Measurements from ENCODE around the gene ADAMTSL1. TPM values are rescaled to one million over a fixed set of nuclear protein-coding genes. Genes with fewer than 3 reads are reported as not detected.

ADAMTSL1 gene
- total RNA-seq, 1 experiment from 2014 or later = 0.94 TPM

DNA sequence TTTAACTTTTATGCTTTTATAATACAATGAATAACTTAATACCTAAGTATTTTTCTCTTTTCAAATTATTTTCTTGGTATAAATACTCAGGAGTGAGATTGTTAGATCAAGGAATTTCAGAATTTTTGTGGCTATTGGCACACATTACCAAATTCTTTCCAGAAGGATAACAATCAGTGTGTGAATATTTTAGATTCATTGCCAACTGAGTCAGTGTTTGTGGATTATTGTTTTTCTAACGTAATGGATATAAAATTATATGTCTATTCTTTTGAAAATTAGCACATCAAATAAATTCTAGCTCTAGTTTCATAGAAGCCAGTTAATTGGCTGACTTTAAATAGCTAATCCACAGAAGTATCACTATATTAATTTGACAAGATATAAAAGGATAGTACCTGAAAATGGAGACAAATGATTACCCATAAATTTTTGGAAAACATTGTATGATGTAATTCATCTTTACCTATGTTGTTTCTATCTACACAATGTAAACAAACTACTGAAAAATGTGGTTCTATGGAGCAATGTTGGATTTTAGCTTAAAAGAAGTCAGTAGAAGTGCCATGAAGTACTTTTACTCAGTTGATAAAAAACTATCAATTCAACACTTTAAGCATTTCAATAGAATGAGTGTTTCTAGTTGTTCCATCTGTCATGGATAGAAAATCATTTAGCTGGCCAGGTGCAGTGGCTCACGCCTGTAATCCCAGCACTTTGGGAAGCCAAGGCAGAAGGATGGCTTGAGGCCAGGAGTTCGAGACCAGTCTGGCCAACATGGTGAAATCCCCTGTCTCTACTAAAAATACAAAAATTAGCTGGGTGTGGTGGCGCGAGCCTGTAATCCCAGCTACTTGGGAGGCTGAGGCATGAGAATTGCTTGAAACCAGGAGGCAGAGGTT, 185.1 kb downstream of the ADAMTSL1 start (continued):
- TF ChIP-seq ERG (CRISPR knock-in tag; IDR thresholded peaks at IDR 0.05) (no peak), USF2 (CRISPR knock-in tag; IDR thresholded peaks at IDR 0.05) (no peak), RORB (CRISPR knock-in tag; IDR thresholded peaks at IDR 0.05) (no peak), ZNF219 (CRISPR knock-in tag; IDR thresholded peaks at IDR 0.05; ENCODE audit: borderline replicate concordance) (no peak)
- TF ChIP-seq, protein P1, sequence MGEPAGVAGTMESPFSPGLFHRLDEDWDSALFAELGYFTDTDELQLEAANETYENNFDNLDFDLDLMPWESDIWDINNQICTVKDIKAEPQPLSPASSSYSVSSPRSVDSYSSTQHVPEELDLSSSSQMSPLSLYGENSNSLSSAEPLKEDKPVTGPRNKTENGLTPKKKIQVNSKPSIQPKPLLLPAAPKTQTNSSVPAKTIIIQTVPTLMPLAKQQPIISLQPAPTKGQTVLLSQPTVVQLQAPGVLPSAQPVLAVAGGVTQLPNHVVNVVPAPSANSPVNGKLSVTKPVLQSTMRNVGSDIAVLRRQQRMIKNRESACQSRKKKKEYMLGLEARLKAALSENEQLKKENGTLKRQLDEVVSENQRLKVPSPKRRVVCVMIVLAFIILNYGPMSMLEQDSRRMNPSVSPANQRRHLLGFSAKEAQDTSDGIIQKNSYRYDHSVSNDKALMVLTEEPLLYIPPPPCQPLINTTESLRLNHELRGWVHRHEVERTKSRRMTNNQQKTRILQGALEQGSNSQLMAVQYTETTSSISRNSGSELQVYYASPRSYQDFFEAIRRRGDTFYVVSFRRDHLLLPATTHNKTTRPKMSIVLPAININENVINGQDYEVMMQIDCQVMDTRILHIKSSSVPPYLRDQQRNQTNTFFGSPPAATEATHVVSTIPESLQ (CRISPR knock-in tag; IDR thresholded peaks at IDR 0.05) = no peak
- TF ChIP-seq, protein P2, sequence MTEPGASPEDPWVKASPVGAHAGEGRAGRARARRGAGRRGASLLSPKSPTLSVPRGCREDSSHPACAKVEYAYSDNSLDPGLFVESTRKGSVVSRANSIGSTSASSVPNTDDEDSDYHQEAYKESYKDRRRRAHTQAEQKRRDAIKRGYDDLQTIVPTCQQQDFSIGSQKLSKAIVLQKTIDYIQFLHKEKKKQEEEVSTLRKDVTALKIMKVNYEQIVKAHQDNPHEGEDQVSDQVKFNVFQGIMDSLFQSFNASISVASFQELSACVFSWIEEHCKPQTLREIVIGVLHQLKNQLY (CRISPR knock-in tag; IDR thresholded peaks at IDR 0.05) = no peak
- TF ChIP-seq, protein P3, sequence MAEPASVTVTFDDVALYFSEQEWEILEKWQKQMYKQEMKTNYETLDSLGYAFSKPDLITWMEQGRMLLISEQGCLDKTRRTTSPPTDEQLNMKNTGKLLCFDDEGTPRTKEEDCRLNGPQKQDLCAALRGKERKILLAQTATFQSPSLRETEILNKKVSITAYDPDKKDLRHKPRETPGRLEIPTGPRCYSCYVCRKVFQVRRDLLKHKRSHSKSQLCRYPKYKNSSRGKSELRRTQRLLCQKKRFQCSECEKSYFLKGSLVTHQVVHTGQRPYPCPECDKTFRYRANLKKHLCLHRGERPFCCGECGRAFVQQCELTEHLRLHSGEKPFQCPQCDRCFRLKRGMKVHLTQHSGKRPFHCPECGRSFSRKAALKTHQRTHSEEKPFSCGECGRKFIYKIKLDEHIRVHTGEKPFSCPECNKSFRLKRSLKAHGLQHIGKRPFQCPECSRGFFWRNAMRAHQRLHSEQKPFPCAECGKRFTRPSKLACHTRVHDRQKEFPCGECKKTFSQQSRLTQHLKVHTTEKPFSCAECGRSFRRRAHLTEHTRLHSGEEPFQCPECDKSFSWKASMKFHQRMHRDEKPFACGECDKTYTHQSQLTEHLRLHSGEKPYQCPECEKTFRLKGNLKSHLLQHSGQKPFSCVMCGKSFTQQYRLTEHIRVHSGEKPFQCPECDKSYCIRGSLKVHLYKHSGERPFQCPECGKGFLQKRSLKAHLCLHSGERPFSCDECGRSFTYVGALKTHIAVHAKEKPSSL (CRISPR knock-in tag; conservative IDR thresholded peaks at IDR 0.05) = no peak

DNA sequence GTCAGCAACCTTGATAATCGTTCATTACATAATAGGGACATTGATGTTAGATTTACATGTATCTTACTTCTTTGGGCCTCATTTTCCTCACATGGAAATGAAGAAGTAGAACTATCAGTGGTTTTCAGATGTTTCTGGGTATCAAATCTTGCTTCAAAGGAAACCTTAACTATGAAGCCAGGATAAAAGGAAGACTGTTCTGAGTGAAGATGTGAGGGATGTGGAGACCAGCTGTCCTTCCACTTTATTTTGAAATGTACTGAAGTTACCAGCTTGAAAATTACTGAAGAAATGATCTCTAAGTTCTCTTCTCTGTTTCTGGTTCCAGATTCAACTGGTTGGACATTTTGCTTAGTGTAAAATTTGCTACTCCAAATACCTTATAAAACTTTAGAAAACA, 186.0 kb downstream of the ADAMTSL1 start:
- H3K36me3 Mint-ChIP-seq = no peaks in the 10 kb centered on the region
- POLR2A ChIA-PET = no interaction called here
- H3K4me3 Mint-ChIP-seq = no peak overlapping the region
- CTCF ChIA-PET = no interaction called here
- no peaks in the 10 kb centered on the region for H3K27me3 Mint-ChIP-seq (ENCODE audit: low read depth)
- no peaks in the 10 kb centered on the region for H3K9me3 Mint-ChIP-seq
- no peaks in the 10 kb centered on the region for H3K4me1 Mint-ChIP-seq
- no peak for DNase-seq (ENCODE audit: low spot score)
- ATAC-seq = no peak
- no peak overlapping the region for H3K27ac Mint-ChIP-seq
- TF ChIP-seq ELF4 (CRISPR knock-in tag; IDR thresholded peaks at IDR 0.05; ENCODE audit: low read depth) = no peak
- TF ChIP-seq PREB (CRISPR knock-in tag; IDR thresholded peaks at IDR 0.05; ENCODE audit: borderline replicate concordance) = no peak
- no peak for TF ChIP-seq MYBL2 (CRISPR knock-in tag; IDR thresholded peaks at IDR 0.05)
- TF ChIP-seq PRDM15 (CRISPR knock-in tag; IDR thresholded peaks at IDR 0.05) = no peak
- no peak for TF ChIP-seq USF2 (CRISPR knock-in tag; IDR thresholded peaks at IDR 0.05)
- TF ChIP-seq ZBTB21 (CRISPR knock-in tag; IDR thresholded peaks at IDR 0.05; ENCODE audit: borderline replicate concordance) = no peak
- TF ChIP-seq ZNF121 (CRISPR knock-in tag; IDR thresholded peaks at IDR 0.05) = no peak
- no peak for TF ChIP-seq EMX1 (CRISPR knock-in tag; IDR thresholded peaks at IDR 0.05)
- TF ChIP-seq NFYB (CRISPR knock-in tag; conservative IDR thresholded peaks at IDR 0.05; ENCODE audit: low read depth) = no peak
- no peak for TF ChIP-seq MXD4 (CRISPR knock-in tag; IDR thresholded peaks at IDR 0.05; ENCODE audit: borderline replicate concordance)
- TF ChIP-seq GTF2I (CRISPR knock-in tag; conservative IDR thresholded peaks at IDR 0.05) = no peak
- TF ChIP-seq ESRRA (CRISPR knock-in tag; IDR thresholded peaks at IDR 0.05; ENCODE audit: borderline replicate concordance) = no peak
- no peak for TF ChIP-seq NFE2L1 (CRISPR knock-in tag; IDR thresholded peaks at IDR 0.05)
- TF ChIP-seq ATF1 (CRISPR knock-in tag; IDR thresholded peaks at IDR 0.05) = no peak
